PC-3 (cell line): ENCODE results near the gene LRRC4B.

ENCODE experiments used
- EZH2 ChIP-seq: fragments of 300-600 bp; sonication (generic); IDR thresholded peaks from one replicate; pipeline ENCODE4 v1.6.1; 2017; ENCODE audit warnings: antibody characterized with exemption, mild to moderate bottlenecking, low read length; ENCODE audit not compliant: unreplicated experiment
- TF ChIP-seq, protein P1 (sequence below): fragments of 300-600 bp; sonication (generic); conservative IDR thresholded peaks from 2 replicates; pipeline ENCODE4 v1.5.1; 2017; ENCODE audit warnings: antibody characterized with exemption, low read depth, mild to moderate bottlenecking, low read length

GRCh38 chr19:50563597-50563996, 4.6 kb downstream of the LRRC4B start:
- TF ChIP-seq, protein P1, sequence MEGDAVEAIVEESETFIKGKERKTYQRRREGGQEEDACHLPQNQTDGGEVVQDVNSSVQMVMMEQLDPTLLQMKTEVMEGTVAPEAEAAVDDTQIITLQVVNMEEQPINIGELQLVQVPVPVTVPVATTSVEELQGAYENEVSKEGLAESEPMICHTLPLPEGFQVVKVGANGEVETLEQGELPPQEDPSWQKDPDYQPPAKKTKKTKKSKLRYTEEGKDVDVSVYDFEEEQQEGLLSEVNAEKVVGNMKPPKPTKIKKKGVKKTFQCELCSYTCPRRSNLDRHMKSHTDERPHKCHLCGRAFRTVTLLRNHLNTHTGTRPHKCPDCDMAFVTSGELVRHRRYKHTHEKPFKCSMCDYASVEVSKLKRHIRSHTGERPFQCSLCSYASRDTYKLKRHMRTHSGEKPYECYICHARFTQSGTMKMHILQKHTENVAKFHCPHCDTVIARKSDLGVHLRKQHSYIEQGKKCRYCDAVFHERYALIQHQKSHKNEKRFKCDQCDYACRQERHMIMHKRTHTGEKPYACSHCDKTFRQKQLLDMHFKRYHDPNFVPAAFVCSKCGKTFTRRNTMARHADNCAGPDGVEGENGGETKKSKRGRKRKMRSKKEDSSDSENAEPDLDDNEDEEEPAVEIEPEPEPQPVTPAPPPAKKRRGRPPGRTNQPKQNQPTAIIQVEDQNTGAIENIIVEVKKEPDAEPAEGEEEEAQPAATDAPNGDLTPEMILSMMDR, result no peak
- no peak for TF ChIP-seq EZH2
